Measurements from ENCODE around the gene SLC30A10. TPM values are rescaled to one million over a fixed set of nuclear protein-coding genes. Genes with fewer than 3 reads are reported as not detected.

SLC30A10 gene
- total and polyA plus RNA-seq, 2 of the 13 experiments (the other 11 are each of a cell fraction or from before 2014, with no cell fraction given): 20.9 to 30.2 TPM

GRCh38 chr1:219954736-219955421 lies 26.5 kb upstream of the SLC30A10 start (continued):
- no peak for TF ChIP-seq RNF219 (CRISPR knock-in tag; IDR thresholded peaks at IDR 0.05)
- TF ChIP-seq ZNF121 (CRISPR knock-in tag; IDR thresholded peaks at IDR 0.05): no peak
- no peak for TF ChIP-seq ZBTB39 (CRISPR knock-in tag; IDR thresholded peaks at IDR 0.05)
- TF ChIP-seq FLYWCH1 (CRISPR knock-in tag; IDR thresholded peaks at IDR 0.05): no peak
- peak in 1 of 2 experiments; percentile 49; a peak in 2 of 4 replicates for TF ChIP-seq EP300 (IDR thresholded peaks at IDR 0.05; ENCODE audit: low read depth in 2 of 2, low read length in 2 of 2)
- TF ChIP-seq EP300 (CRISPR knock-in tag; IDR thresholded peaks at IDR 0.05; ENCODE audit: borderline replicate concordance): no peak
- TF ChIP-seq RXRB (CRISPR knock-in tag; IDR thresholded peaks at IDR 0.05; ENCODE audit: borderline replicate concordance): peak; percentile 98
- no peak for TF ChIP-seq PHF8 (CRISPR knock-in tag; IDR thresholded peaks at IDR 0.05)
- no peak for TF ChIP-seq NFKB2 (CRISPR knock-in tag; IDR thresholded peaks at IDR 0.05; ENCODE audit: borderline replicate concordance)
- TF ChIP-seq ZSCAN20 (CRISPR knock-in tag; IDR thresholded peaks at IDR 0.05; ENCODE audit: borderline replicate concordance): no peak
- TF ChIP-seq PRMT3 (CRISPR knock-in tag; IDR thresholded peaks at IDR 0.05; ENCODE audit: borderline replicate concordance, low read depth): no peak
- TF ChIP-seq ZFAT (CRISPR knock-in tag; conservative IDR thresholded peaks at IDR 0.05): no peak
- TF ChIP-seq GMEB1 (CRISPR knock-in tag; IDR thresholded peaks at IDR 0.05; ENCODE audit: borderline replicate concordance): no peak
- no peak for TF ChIP-seq ZNF781 (CRISPR knock-in tag; IDR thresholded peaks at IDR 0.05; ENCODE audit: borderline replicate concordance, not compliant biosample characterization)
- TF ChIP-seq POGZ (CRISPR knock-in tag; IDR thresholded peaks at IDR 0.05): peak; percentile 45; the same call in 1 of the 2 replicates
- no peak for TF ChIP-seq TRAFD1 (CRISPR knock-in tag; IDR thresholded peaks at IDR 0.05; ENCODE audit: borderline replicate concordance)
- TF ChIP-seq PHB2 (IDR thresholded peaks at IDR 0.05; ENCODE audit: partially characterized antibody): no peak
